ENCODE measurements around the gene ARHGDIB. TPM values are rescaled to one million over a fixed set of nuclear protein-coding genes. Genes with fewer than 3 reads are reported as not detected.
A peak's percentile ranks its signal among the peaks of the same experiment; 100 is the strongest.

The ARHGDIB gene
- polyA plus RNA-seq, 3 donors from 2014 or later = 2,434 to 4,716 (median 2,863) TPM

- no peaks in the 10 kb centered on the region for H3K36me3 Mint-ChIP-seq
- no peak overlapping the region for H3K27ac Mint-ChIP-seq
- peaks cover 3 to 15% of the 10 kb centered on the region in 2 donors for H3K4me1 Mint-ChIP-seq
- no peak overlapping the region for H3K4me3 Mint-ChIP-seq
- DNase-seq = no peak
- H3K9me3 Mint-ChIP-seq = peaks cover 0 to 2% (median 0%) of the 10 kb centered on the region in 6 donors
- H3K27me3 Mint-ChIP-seq (ENCODE audit: low read depth in 3 of 3) = peaks cover 0 to 9% (median 0%) of the 10 kb centered on the region in 3 donors
These were observed 14.1 kb upstream of the ARHGDIB start for GRCh38 chr12:14975457-14975856.

- H3K9me3 Mint-ChIP-seq = peaks cover 0 to 2% (median 0%) of the 10 kb centered on the region in 6 donors
- DNase-seq = no peak
- no peaks in the 10 kb centered on the region for H3K36me3 Mint-ChIP-seq
- H3K4me3 Mint-ChIP-seq = no peak overlapping the region
- peak overlapping the region in 1 of 6 donors; percentile 12 for H3K27ac Mint-ChIP-seq
- H3K4me1 Mint-ChIP-seq = peaks cover 3 to 9% of the 10 kb centered on the region in 2 donors
- peaks cover 0 to 12% (median 2%) of the 10 kb centered on the region in 3 donors for H3K27me3 Mint-ChIP-seq (ENCODE audit: low read depth in 3 of 3)
These were observed 13.2 kb upstream of the ARHGDIB start for GRCh38 chr12:14974633-14975032.

- Mint-ChIP-seq H3K27me3 (ENCODE audit: low read depth in 3 of 3) (peaks cover 2 to 12% (median 2%) of the 10 kb centered on the region in 3 donors), H3K4me1 (no peaks in the 10 kb centered on the region), H3K4me3 (no peak within 1 kb of the TSS), H3K36me3 (no peaks in the 10 kb centered on the region), H3K27ac (peak within 1 kb of the TSS in 1 of 6 donors; percentile 16), H3K9me3 (peaks cover 0 to 2% (median 0%) of the 10 kb centered on the region in 6 donors)
- no peak for DNase-seq
These were observed 11.4 kb upstream of the ARHGDIB start, which contains the start of gene PDE6H for GRCh38 chr12:14972816-14973215. Gene PDE6H (plus strand): TSS chr12:14973042. CDS start chr12:14978013, 4,971 bp downstream.

- Mint-ChIP-seq H3K36me3 (no peaks in the 10 kb centered on the region), H3K27me3 (ENCODE audit: low read depth in 3 of 3) (peaks cover 2 to 12% (median 4%) of the 10 kb centered on the region in 3 donors), H3K27ac (no peak overlapping the region), H3K4me1 (peaks cover 0 to 2% of the 10 kb centered on the region in 2 donors), H3K4me3 (no peak overlapping the region), H3K9me3 (no peaks in the 10 kb centered on the region)
- DNase-seq = no peak
These were observed 9.1 kb upstream of the ARHGDIB start for GRCh38 chr12:14970473-14970872.

GRCh38 chr12:14968478-14968877, 7.1 kb upstream of the ARHGDIB start:
- Mint-ChIP-seq H3K27me3 (ENCODE audit: low read depth in 3 of 3) (peaks cover 2 to 12% (median 4%) of the 10 kb centered on the region in 3 donors), H3K4me3 (no peak overlapping the region), H3K27ac (no peak overlapping the region), H3K36me3 (no peaks in the 10 kb centered on the region), H3K9me3 (no peaks in the 10 kb centered on the region), H3K4me1 (peaks cover 3 to 4% of the 10 kb centered on the region in 2 donors)
- DNase-seq = no peak

- H3K36me3 Mint-ChIP-seq = peaks cover 0 to 4% (median 4%) of the 10 kb centered on the region in 3 donors
- peaks cover 7 to 13% (median 8%) of the 10 kb centered on the region in 3 donors for H3K27me3 Mint-ChIP-seq (ENCODE audit: low read depth in 3 of 3)
- H3K4me3 Mint-ChIP-seq = no peak overlapping the region
- peaks cover 0 to 2% (median 0%) of the 10 kb centered on the region in 6 donors for H3K9me3 Mint-ChIP-seq
- no peak for DNase-seq
- peak overlapping the region in 1 of 6 donors; percentile 50 for H3K27ac Mint-ChIP-seq
- peaks cover 23 to 33% of the 10 kb centered on the region in 2 donors for H3K4me1 Mint-ChIP-seq
These were observed 3.8 kb upstream of the ARHGDIB start for GRCh38 chr12:14965221-14965620.

GRCh38 chr12:14964406-14964805, 3.0 kb upstream of the ARHGDIB start:
- H3K36me3 Mint-ChIP-seq = peaks cover 3 to 7% (median 7%) of the 10 kb centered on the region in 3 donors
- H3K4me3 Mint-ChIP-seq = no peak overlapping the region
- peaks cover 0 to 2% (median 0%) of the 10 kb centered on the region in 6 donors for H3K9me3 Mint-ChIP-seq
- DNase-seq = no peak
- H3K27me3 Mint-ChIP-seq (ENCODE audit: low read depth in 3 of 3) = peaks cover 5 to 12% (median 11%) of the 10 kb centered on the region in 3 donors
- H3K4me1 Mint-ChIP-seq = peaks cover 31 to 41% of the 10 kb centered on the region in 2 donors
- H3K27ac Mint-ChIP-seq = peak overlapping the region in 5 of 6 donors; percentile 15 to 53 (median 46)

- peak overlapping the region; percentile 67 to 100 (median 82) for H3K27ac Mint-ChIP-seq
- peaks cover 8 to 13% (median 8%) of the 10 kb centered on the region in 3 donors for H3K36me3 Mint-ChIP-seq
- no peak for DNase-seq
- peaks cover 0 to 2% (median 0%) of the 10 kb centered on the region in 6 donors for H3K9me3 Mint-ChIP-seq
- peaks cover 39 to 50% of the 10 kb centered on the region in 2 donors for H3K4me1 Mint-ChIP-seq
- H3K27me3 Mint-ChIP-seq (ENCODE audit: low read depth in 3 of 3) = peaks cover 5 to 11% (median 11%) of the 10 kb centered on the region in 3 donors
- H3K4me3 Mint-ChIP-seq = no peak overlapping the region
These were observed 2.1 kb upstream of the ARHGDIB start for GRCh38 chr12:14963520-14963919.

GRCh38 chr12:14962797-14963196, 1.4 kb upstream of the ARHGDIB start:
- Mint-ChIP-seq H3K36me3 (peaks cover 8 to 17% (median 12%) of the 10 kb centered on the region in 3 donors), H3K27ac (peak overlapping the region; percentile 94 to 100 (median 98)), H3K4me3 (peak overlapping the region in 1 of 5 donors; percentile 100), H3K27me3 (ENCODE audit: low read depth in 3 of 3) (peaks cover 5 to 11% (median 11%) of the 10 kb centered on the region in 3 donors), H3K4me1 (peaks cover 47 to 57% of the 10 kb centered on the region in 2 donors), H3K9me3 (peaks cover 0 to 2% (median 0%) of the 10 kb centered on the region in 6 donors)
- no peak for DNase-seq

GRCh38 chr12:14962153-14962539, 745 bp upstream of the ARHGDIB start:
- peak overlapping the region; percentile 98 to 100 (median 100) for H3K4me3 Mint-ChIP-seq
- no peak for DNase-seq
- peaks cover 0 to 2% (median 0%) of the 10 kb centered on the region in 6 donors for H3K9me3 Mint-ChIP-seq
- peak overlapping the region; percentile 94 to 100 (median 98) for H3K27ac Mint-ChIP-seq
- peaks cover 5 to 11% (median 9%) of the 10 kb centered on the region in 3 donors for H3K27me3 Mint-ChIP-seq (ENCODE audit: low read depth in 3 of 3)
- peaks cover 53 to 64% of the 10 kb centered on the region in 2 donors for H3K4me1 Mint-ChIP-seq
- H3K36me3 Mint-ChIP-seq = peaks cover 8 to 20% (median 13%) of the 10 kb centered on the region in 3 donors

- peak overlapping the region; percentile 98 to 100 (median 100) for H3K4me3 Mint-ChIP-seq
- peak; percentile 53 to 63 (median 55) for DNase-seq
- peaks cover 0 to 2% (median 0%) of the 10 kb centered on the region in 6 donors for H3K9me3 Mint-ChIP-seq
- peaks cover 5 to 11% (median 9%) of the 10 kb centered on the region in 3 donors for H3K27me3 Mint-ChIP-seq (ENCODE audit: low read depth in 3 of 3)
- H3K4me1 Mint-ChIP-seq = peaks cover 64 to 77% of the 10 kb centered on the region in 2 donors
- peaks cover 8 to 20% (median 13%) of the 10 kb centered on the region in 3 donors for H3K36me3 Mint-ChIP-seq
- peak overlapping the region; percentile 94 to 100 (median 98) for H3K27ac Mint-ChIP-seq
These were observed 594 bp downstream of the ARHGDIB start for GRCh38 chr12:14960548-14961465.

- H3K9me3 Mint-ChIP-seq = peaks cover 0 to 2% (median 0%) of the 10 kb centered on the region in 6 donors
- H3K27ac Mint-ChIP-seq = peak overlapping the region; percentile 94 to 100 (median 98)
- DNase-seq = no peak
- peaks cover 8 to 20% (median 13%) of the 10 kb centered on the region in 3 donors for H3K36me3 Mint-ChIP-seq
- H3K4me3 Mint-ChIP-seq = peak overlapping the region; percentile 98 to 100 (median 100)
- H3K4me1 Mint-ChIP-seq = peaks cover 69 to 85% of the 10 kb centered on the region in 2 donors
- peaks cover 5 to 11% (median 9%) of the 10 kb centered on the region in 3 donors for H3K27me3 Mint-ChIP-seq (ENCODE audit: low read depth in 3 of 3)
These were observed 1.4 kb downstream of the ARHGDIB start for GRCh38 chr12:14959916-14960496.

- peak overlapping the region; percentile 94 to 100 (median 98) for H3K27ac Mint-ChIP-seq
- peaks cover 5 to 13% (median 9%) of the 10 kb centered on the region in 3 donors for H3K27me3 Mint-ChIP-seq (ENCODE audit: low read depth in 3 of 3)
- H3K9me3 Mint-ChIP-seq = peaks cover 0 to 2% (median 0%) of the 10 kb centered on the region in 6 donors
- DNase-seq = no peak
- peak overlapping the region; percentile 98 to 100 (median 100) for H3K4me3 Mint-ChIP-seq
- H3K4me1 Mint-ChIP-seq = peaks cover 73 to 91% of the 10 kb centered on the region in 2 donors
- H3K36me3 Mint-ChIP-seq = peaks cover 8 to 20% (median 13%) of the 10 kb centered on the region in 3 donors
These were observed 1.9 kb downstream of the ARHGDIB start for GRCh38 chr12:14959463-14959862.
